ACC112 (cell line): Measurements from ENCODE around the gene LAMA1.

ENCODE experiments used
- H2AFZ ChIP-seq: fragments of 200-600 bp; sonication (generic); one replicate; pipeline ENCODE4 v1.6.0; 2017; ENCODE audit warnings: antibody characterized with exemption, low read length; ENCODE audit not compliant: unreplicated experiment
- H3K27ac ChIP-seq: fragments of 200-600 bp; sonication (generic); 2 replicates; pipeline ENCODE4 v1.5.1; 2014; ENCODE audit warnings: low read depth, mild to moderate bottlenecking, antibody characterized with exemption, low read length, moderate library complexity
- H3K27me3 ChIP-seq: fragments of 200-600 bp; sonication (generic); 2 replicates; pipeline ENCODE4 v1.6.1; 2014; ENCODE audit warnings: mild to moderate bottlenecking, antibody characterized with exemption, low read length, moderate library complexity, mixed read lengths; ENCODE audit not compliant: insufficient read depth
- H3K36me3 ChIP-seq: fragments of 200-600 bp; sonication (generic); 2 replicates; pipeline ENCODE4 v1.6.1; 2016; ENCODE audit warnings: mild to moderate bottlenecking, antibody characterized with exemption, low read length, moderate library complexity, mixed read lengths; ENCODE audit not compliant: insufficient read depth
- H3K4me1 ChIP-seq: fragments of 200-600 bp; sonication (generic); one replicate; pipeline ENCODE4 v1.6.1; 2016; ENCODE audit warnings: low read length, mixed read lengths; ENCODE audit not compliant: insufficient read depth, unreplicated experiment, control insufficient read depth
- H3K4me3 ChIP-seq: fragments of 200-600 bp; sonication (generic); 2 replicates; pipeline ENCODE4 v1.5.1; 2014; ENCODE audit warnings: mild to moderate bottlenecking, low read depth, low read length
- H3K79me2 ChIP-seq: fragments of 200-600 bp; sonication (generic); one replicate; pipeline ENCODE4 v1.6.0; 2016; ENCODE audit warnings: low read length; ENCODE audit not compliant: control insufficient read depth, unreplicated experiment, insufficient read depth

The LAMA1 gene

GRCh38 chr18:6951336-6952090 lies 166.1 kb downstream of the LAMA1 start:
- peaks cover 5% of the 10 kb centered on the region; the same call in 1 of the 2 replicates for H3K36me3 ChIP-seq
- H3K4me1 ChIP-seq = no peaks in the 10 kb centered on the region
- H3K27ac ChIP-seq = no peak overlapping the region
- no peak overlapping the region for H3K4me3 ChIP-seq
- no peaks in the 10 kb centered on the region for H3K27me3 ChIP-seq
- no peaks in the 10 kb centered on the region for H3K79me2 ChIP-seq
- no peak overlapping the region for H2AFZ ChIP-seq

GRCh38 chr18:6950641-6951040 lies 167.0 kb downstream of the LAMA1 start:
- Histone ChIP-seq H3K36me3 (peaks cover 5% of the 10 kb centered on the region; the same call in 1 of the 2 replicates), H3K27ac (no peak overlapping the region), H3K27me3 (no peaks in the 10 kb centered on the region)

GRCh38 chr18:6949800-6950586 lies 167.6 kb downstream of the LAMA1 start:
- H3K79me2 ChIP-seq = no peaks in the 10 kb centered on the region
- H3K4me3 ChIP-seq = no peak overlapping the region
- no peak overlapping the region for H3K27ac ChIP-seq
- H3K27me3 ChIP-seq = no peaks in the 10 kb centered on the region
- H3K36me3 ChIP-seq = peaks cover 5% of the 10 kb centered on the region; the same call in 1 of the 2 replicates
- H3K4me1 ChIP-seq = no peaks in the 10 kb centered on the region
- no peak overlapping the region for H2AFZ ChIP-seq

More at GRCh38 chr18:6950641-6951040, 167.0 kb downstream of the LAMA1 start:
- no peak overlapping the region for H3K4me3 ChIP-seq
- no peaks in the 10 kb centered on the region for H3K4me1 ChIP-seq
- no peak overlapping the region for H2AFZ ChIP-seq
- no peaks in the 10 kb centered on the region for H3K79me2 ChIP-seq

- H3K4me3 ChIP-seq = no peak overlapping the region
- no peak overlapping the region for H3K27ac ChIP-seq
- no peak overlapping the region for H2AFZ ChIP-seq
- H3K36me3 ChIP-seq = peaks cover 5% of the 10 kb centered on the region; the same call in 1 of the 2 replicates
- H3K27me3 ChIP-seq = no peaks in the 10 kb centered on the region
- H3K79me2 ChIP-seq = no peaks in the 10 kb centered on the region
- no peaks in the 10 kb centered on the region for H3K4me1 ChIP-seq
Measured at GRCh38 chr18:6948281-6949055, 169.1 kb downstream of the LAMA1 start.

GRCh38 chr18:6947338-6948030 lies 170.1 kb downstream of the LAMA1 start:
- H3K36me3 ChIP-seq = peaks cover 13% of the 10 kb centered on the region; the same call in 1 of the 2 replicates
- no peaks in the 10 kb centered on the region for H3K79me2 ChIP-seq
- no peak overlapping the region for H3K4me3 ChIP-seq
- H3K4me1 ChIP-seq = no peaks in the 10 kb centered on the region
- H2AFZ ChIP-seq = no peak overlapping the region
- no peak overlapping the region for H3K27ac ChIP-seq
- H3K27me3 ChIP-seq = no peaks in the 10 kb centered on the region

- no peaks in the 10 kb centered on the region for H3K79me2 ChIP-seq
- H3K36me3 ChIP-seq = peaks cover 12% of the 10 kb centered on the region; the same call in 1 of the 2 replicates
- H3K27ac ChIP-seq = no peak overlapping the region
- H3K27me3 ChIP-seq = no peaks in the 10 kb centered on the region
- no peak overlapping the region for H2AFZ ChIP-seq
- H3K4me1 ChIP-seq = no peaks in the 10 kb centered on the region
- no peak overlapping the region for H3K4me3 ChIP-seq
Measured at GRCh38 chr18:6943143-6943542, 174.5 kb downstream of the LAMA1 start.

- Histone ChIP-seq H3K4me1 (no peaks in the 10 kb centered on the region), H3K4me3 (no peak overlapping the region), H3K36me3 (peaks cover 9% of the 10 kb centered on the region; the same call in 1 of the 2 replicates), H3K79me2 (no peaks in the 10 kb centered on the region), H3K27ac (no peak overlapping the region), H3K27me3 (no peaks in the 10 kb centered on the region), H2AFZ (no peak overlapping the region)
Measured at GRCh38 chr18:6942742-6943141, 174.9 kb downstream of the LAMA1 start.

GRCh38 chr18:6941996-6942395 lies 175.6 kb downstream of the LAMA1 start:
- Histone ChIP-seq H3K4me1 (no peaks in the 10 kb centered on the region), H2AFZ (no peak overlapping the region), H3K4me3 (no peak overlapping the region), H3K27ac (no peak overlapping the region), H3K79me2 (no peaks in the 10 kb centered on the region), H3K27me3 (no peaks in the 10 kb centered on the region), H3K36me3 (peaks cover 9% of the 10 kb centered on the region; the same call in 1 of the 2 replicates)

GRCh38 chr18:6940451-6940850 lies 177.1 kb downstream of the LAMA1 start:
- Histone ChIP-seq H3K4me1 (no peaks in the 10 kb centered on the region), H3K27me3 (no peaks in the 10 kb centered on the region; the same call in 1 of the 2 replicates), H3K36me3 (peaks cover 9% of the 10 kb centered on the region; the same call in 1 of the 2 replicates), H3K27ac (no peak overlapping the region), H3K79me2 (no peaks in the 10 kb centered on the region), H3K4me3 (no peak overlapping the region), H2AFZ (no peak overlapping the region)

- no peak overlapping the region for H3K4me3 ChIP-seq
- no peaks in the 10 kb centered on the region for H3K79me2 ChIP-seq
- H3K4me1 ChIP-seq = no peaks in the 10 kb centered on the region
- peaks cover 9% of the 10 kb centered on the region; the same call in 1 of the 2 replicates for H3K36me3 ChIP-seq
- no peak overlapping the region for H3K27ac ChIP-seq
- H3K27me3 ChIP-seq = peaks cover 3% of the 10 kb centered on the region; the same call in 1 of the 2 replicates
- no peak overlapping the region for H2AFZ ChIP-seq
Measured at GRCh38 chr18:6939972-6940371, 177.6 kb downstream of the LAMA1 start.
